Stimulated activated CD4-positive, alpha-beta T cell treated with anti-CD3 and anti-CD28 coated beads, Interleukin-4, amount 100 ng/mL, for 1 hour (primary cell): ENCODE data around the gene CDKAL1.
"Not testable (repeated sequence)": the region's sequence is repeated elsewhere in the genome, so short reads cannot be mapped to it uniquely, and the experiment has no call there.

Source experiments
- DNase-seq: peaks from one replicate; pipeline ENCODE4 v3.0.0-alpha.2; 2020

The CDKAL1 gene

GRCh38 chr6:20900389-20901160 is 366.3 kb downstream of the CDKAL1 start:
- DNase-seq = no peak

- DNase-seq = no peak
Observed at GRCh38 chr6:20905377-20905776, 371.1 kb downstream of the CDKAL1 start.

GRCh38 chr6:20906945-20907344 is 372.7 kb downstream of the CDKAL1 start:
- no peak for DNase-seq

- DNase-seq = no peak
Observed at GRCh38 chr6:20907486-20908071, 373.3 kb downstream of the CDKAL1 start.

- DNase-seq = no peak
Observed at GRCh38 chr6:20909621-20910020, 375.4 kb downstream of the CDKAL1 start.

- DNase-seq = no peak
Observed at GRCh38 chr6:20911712-20912111, 377.5 kb downstream of the CDKAL1 start.

- DNase-seq = no peak
Observed at GRCh38 chr6:20915156-20915555, 380.9 kb downstream of the CDKAL1 start.

GRCh38 chr6:20915626-20916025 is 381.4 kb downstream of the CDKAL1 start:
- no peak for DNase-seq

- no peak for DNase-seq
Observed at GRCh38 chr6:20916086-20916485, 381.8 kb downstream of the CDKAL1 start.

GRCh38 chr6:20918868-20919267 is 384.6 kb downstream of the CDKAL1 start:
- DNase-seq = no peak

- DNase-seq = no peak
Observed at GRCh38 chr6:20919677-20920385, 385.6 kb downstream of the CDKAL1 start.

GRCh38 chr6:20921578-20921977 is 387.3 kb downstream of the CDKAL1 start:
- no peak for DNase-seq

- DNase-seq = no peak
Observed at GRCh38 chr6:20922743-20923142, 388.5 kb downstream of the CDKAL1 start.

- not testable (repeated sequence) for DNase-seq
Observed at GRCh38 chr6:20924094-20924493, 389.8 kb downstream of the CDKAL1 start.

- DNase-seq = no peak
Observed at GRCh38 chr6:20924911-20925543, 390.8 kb downstream of the CDKAL1 start.

GRCh38 chr6:20927130-20927860 is 393.0 kb downstream of the CDKAL1 start:
- no peak for DNase-seq

GRCh38 chr6:20929283-20929682 is 395.0 kb downstream of the CDKAL1 start:
- DNase-seq = no peak

- no peak for DNase-seq
Observed at GRCh38 chr6:20931093-20931492, 396.8 kb downstream of the CDKAL1 start.

- no peak for DNase-seq
Observed at GRCh38 chr6:20931772-20932171, 397.5 kb downstream of the CDKAL1 start.

GRCh38 chr6:20932284-20932683 is 398.0 kb downstream of the CDKAL1 start:
- DNase-seq = no peak

- no peak for DNase-seq
Observed at GRCh38 chr6:20933057-20933788, 399.0 kb downstream of the CDKAL1 start.

- DNase-seq = no peak
Observed at GRCh38 chr6:20936949-20937348, 402.7 kb downstream of the CDKAL1 start.
